ENCODE data around the gene GLB1L3.

DNA sequence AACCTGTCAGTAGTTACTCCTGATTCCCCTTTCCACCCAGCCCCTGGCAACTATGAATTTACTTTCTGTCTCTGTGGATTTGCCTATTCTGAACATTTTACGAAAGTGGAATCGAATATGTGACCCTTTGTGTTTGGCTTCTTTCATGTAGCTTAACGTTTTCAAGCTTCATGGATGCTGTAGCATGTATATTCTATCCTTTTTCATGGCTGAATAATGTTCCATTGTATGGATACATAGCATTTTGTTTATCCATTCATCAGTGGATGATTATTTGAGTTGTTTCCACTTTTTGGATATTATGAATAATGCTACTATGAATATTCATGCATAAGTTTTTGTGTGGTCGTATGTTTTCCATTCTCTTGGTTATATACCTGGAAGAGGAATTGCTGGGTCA lies 46.4 kb downstream of the GLB1L3 start:
- TF ChIP-seq, protein P1, sequence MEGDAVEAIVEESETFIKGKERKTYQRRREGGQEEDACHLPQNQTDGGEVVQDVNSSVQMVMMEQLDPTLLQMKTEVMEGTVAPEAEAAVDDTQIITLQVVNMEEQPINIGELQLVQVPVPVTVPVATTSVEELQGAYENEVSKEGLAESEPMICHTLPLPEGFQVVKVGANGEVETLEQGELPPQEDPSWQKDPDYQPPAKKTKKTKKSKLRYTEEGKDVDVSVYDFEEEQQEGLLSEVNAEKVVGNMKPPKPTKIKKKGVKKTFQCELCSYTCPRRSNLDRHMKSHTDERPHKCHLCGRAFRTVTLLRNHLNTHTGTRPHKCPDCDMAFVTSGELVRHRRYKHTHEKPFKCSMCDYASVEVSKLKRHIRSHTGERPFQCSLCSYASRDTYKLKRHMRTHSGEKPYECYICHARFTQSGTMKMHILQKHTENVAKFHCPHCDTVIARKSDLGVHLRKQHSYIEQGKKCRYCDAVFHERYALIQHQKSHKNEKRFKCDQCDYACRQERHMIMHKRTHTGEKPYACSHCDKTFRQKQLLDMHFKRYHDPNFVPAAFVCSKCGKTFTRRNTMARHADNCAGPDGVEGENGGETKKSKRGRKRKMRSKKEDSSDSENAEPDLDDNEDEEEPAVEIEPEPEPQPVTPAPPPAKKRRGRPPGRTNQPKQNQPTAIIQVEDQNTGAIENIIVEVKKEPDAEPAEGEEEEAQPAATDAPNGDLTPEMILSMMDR (IDR thresholded peaks at IDR 0.05): no peak
- TF ChIP-seq EZH2phosphoT487 (IDR thresholded peaks at IDR 0.05): no peak
- TF ChIP-seq EZH2 (IDR thresholded peaks at IDR 0.05): no peak

All from neural progenitor cell (in vitro differentiated cells).